Neuron (in vitro differentiated cells): Measurements from ENCODE around the gene PIK3CA.

Experiments used
- H2AFZ ChIP-seq: one replicate; pipeline ENCODE4 v1.6.1; 2013; ENCODE audit warnings: low read depth, mild to moderate bottlenecking, inconsistent platforms, low read length, moderate library complexity
- H3K27me3 ChIP-seq: one replicate; pipeline ENCODE4 v1.6.1; 2013; ENCODE audit warnings: low read length; ENCODE audit not compliant: insufficient read depth
- H3K36me3 ChIP-seq: one replicate; pipeline ENCODE4 v1.6.1; 2013; ENCODE audit warnings: low read length; ENCODE audit not compliant: insufficient read depth
- H3K4me1 ChIP-seq: one replicate; pipeline ENCODE4 v1.6.1; 2013; ENCODE audit warnings: low read length; ENCODE audit not compliant: insufficient read depth
- H3K4me3 ChIP-seq: 2 replicates; pipeline ENCODE4 v1.5.1; 2013; ENCODE audit warnings: mild to moderate bottlenecking, low read length, moderate library complexity
- H3K9me3 ChIP-seq: one replicate; pipeline ENCODE4 v1.6.1; 2013; ENCODE audit warnings: low read length

Gene PIK3CA

DNA sequence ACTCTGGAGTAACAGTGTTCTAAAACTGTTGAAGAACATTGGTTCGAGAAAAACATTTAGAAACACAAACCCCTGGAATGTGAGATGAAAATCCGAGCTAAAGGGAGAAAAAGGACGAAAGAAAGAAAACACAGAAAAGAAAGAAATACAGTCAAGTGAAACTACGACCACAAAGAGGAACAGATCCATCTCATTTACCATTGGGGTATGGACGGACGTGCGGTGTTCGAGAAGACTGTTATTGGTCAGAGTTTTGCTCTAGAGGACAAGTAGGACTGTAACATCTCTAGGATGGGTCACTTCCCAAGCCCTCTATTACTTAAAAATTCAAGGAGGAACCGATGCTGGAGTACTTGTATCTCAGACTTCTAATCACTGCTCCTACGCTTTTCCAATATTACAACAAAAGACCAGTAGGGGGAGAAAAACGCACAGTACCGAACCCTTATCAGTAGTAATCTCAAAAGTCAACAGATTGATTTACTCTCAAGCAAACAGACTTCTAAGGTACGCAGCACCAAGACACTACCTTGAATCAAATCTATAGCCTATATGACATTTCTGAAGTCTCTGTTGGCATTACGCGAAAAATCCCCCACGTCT is 1.1 kb upstream of the PIK3CA start:
- Histone ChIP-seq H3K4me3 (peak overlapping the region; percentile 89), H3K27me3 (no peaks in the 10 kb centered on the region), H2AFZ (peak overlapping the region; percentile 92), H3K36me3 (no peaks in the 10 kb centered on the region), H3K4me1 (peaks cover 18% of the 10 kb centered on the region), H3K9me3 (no peaks in the 10 kb centered on the region)

DNA sequence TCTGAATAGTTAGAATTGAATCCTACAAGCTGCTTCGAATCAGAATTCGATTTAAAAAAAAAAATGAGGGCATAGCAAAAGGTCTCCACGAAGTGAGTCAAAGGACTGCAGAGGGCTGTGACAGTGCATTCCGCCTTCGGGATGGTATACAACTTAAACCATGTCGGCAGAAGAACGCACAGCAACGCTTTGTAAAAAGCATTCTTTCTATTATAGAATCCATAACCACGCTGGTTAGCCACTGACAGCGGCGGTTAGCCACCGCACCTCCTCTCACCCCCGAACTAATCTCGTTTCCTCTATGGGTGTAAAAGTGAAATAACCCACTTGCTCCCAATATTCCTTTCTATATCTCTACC is 664 bp upstream of the PIK3CA start:
- Histone ChIP-seq H3K9me3 (no peaks in the 10 kb centered on the region), H3K36me3 (no peaks in the 10 kb centered on the region), H2AFZ (peak overlapping the region; percentile 92), H3K4me1 (peaks cover 18% of the 10 kb centered on the region), H3K27me3 (no peaks in the 10 kb centered on the region), H3K4me3 (peak overlapping the region; percentile 89)

DNA sequence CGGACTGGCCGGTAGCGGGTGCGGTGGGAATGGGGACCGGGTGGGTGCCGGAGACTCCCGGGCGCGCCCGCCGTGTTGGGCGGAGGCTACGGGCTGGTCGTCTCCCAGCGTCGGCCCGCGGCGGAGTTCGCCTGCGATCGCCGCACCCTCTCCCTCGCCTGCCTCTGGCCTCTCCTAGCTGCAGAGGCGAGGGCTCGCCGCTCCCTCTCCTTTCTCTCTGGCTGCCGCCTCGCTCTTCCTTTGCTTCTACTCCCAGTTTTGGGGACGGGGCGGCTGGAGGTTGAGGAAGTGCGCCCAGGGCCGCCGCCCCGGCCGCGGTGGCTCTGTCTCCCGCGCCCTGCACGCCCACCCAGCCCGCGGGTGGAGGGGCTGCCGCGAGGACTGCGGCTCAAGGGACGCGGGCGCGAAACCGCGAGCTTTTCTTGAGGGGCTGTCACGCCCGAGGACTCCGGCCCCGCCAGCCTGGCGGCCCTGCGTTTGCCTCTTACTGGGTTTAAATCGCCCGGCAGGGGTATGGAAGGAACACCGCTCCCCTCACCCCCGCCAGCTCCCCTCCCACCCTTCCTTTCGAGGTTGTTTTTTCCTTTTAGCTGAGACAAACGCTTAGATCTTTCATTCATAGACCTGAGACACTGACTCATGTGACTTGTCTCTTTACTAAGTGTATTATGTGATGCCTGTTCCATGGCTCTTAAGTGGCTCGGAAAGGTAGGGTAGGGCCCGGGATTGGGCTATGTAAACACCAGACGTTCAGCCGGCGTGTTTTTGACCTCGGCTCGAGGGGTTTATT is 654 bp downstream of the PIK3CA start:
- peak overlapping the region; percentile 89 for H3K4me3 ChIP-seq
- no peaks in the 10 kb centered on the region for H3K36me3 ChIP-seq
- H3K9me3 ChIP-seq = no peaks in the 10 kb centered on the region
- peak overlapping the region; percentile 84 for H2AFZ ChIP-seq
- peaks cover 18% of the 10 kb centered on the region for H3K4me1 ChIP-seq
- no peaks in the 10 kb centered on the region for H3K27me3 ChIP-seq

DNA sequence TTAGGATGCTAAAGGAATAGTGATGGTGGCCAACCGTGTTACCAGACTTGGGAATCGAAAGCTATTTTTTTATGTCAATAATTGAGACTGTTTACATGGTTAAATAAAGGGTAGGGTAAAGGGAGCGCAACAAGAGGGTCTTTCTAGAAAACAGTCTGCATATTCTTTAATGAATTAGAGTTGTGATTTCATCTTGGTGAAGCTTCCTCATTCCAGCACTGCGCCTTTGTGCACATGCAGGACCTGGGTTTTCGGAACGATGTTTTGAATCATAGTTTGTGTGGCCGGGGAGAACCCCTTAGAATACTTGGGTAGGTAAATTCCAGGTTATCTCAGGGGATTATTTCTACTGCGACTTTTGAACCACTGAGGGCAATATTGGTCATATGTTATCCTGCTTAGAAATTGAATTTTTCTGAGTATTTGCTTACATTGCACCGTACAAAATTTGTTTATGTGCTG is 1.3 kb downstream of the PIK3CA start:
- H3K36me3 ChIP-seq = no peaks in the 10 kb centered on the region
- H3K4me1 ChIP-seq = peaks cover 18% of the 10 kb centered on the region
- peak overlapping the region; percentile 89 for H3K4me3 ChIP-seq
- no peaks in the 10 kb centered on the region for H3K9me3 ChIP-seq
- H3K27me3 ChIP-seq = no peaks in the 10 kb centered on the region
- H2AFZ ChIP-seq = peak overlapping the region; percentile 84

DNA sequence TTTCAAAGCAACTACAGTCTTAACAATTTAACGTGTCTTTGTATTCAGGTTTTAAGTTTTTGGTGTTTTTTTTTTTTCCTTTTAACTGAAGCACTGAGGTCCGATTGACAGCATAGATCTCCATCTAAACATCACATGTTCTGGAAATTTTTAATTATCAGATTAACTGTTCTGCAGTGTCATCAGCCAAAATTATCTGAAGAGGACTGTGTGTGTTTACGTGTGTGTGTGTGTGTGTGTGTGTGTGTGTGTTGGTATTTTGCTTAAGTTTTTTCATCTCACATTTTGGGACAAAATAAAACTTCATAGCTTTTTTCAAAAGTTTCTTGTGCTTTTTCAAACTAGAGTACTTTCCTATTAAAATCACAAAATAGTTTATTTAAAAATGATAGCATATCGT is 1.8 kb downstream of the PIK3CA start:
- Histone ChIP-seq H3K36me3 (no peaks in the 10 kb centered on the region), H2AFZ (no peak overlapping the region), H3K27me3 (no peaks in the 10 kb centered on the region), H3K9me3 (no peaks in the 10 kb centered on the region), H3K4me3 (peak overlapping the region; percentile 89), H3K4me1 (peaks cover 18% of the 10 kb centered on the region)

DNA sequence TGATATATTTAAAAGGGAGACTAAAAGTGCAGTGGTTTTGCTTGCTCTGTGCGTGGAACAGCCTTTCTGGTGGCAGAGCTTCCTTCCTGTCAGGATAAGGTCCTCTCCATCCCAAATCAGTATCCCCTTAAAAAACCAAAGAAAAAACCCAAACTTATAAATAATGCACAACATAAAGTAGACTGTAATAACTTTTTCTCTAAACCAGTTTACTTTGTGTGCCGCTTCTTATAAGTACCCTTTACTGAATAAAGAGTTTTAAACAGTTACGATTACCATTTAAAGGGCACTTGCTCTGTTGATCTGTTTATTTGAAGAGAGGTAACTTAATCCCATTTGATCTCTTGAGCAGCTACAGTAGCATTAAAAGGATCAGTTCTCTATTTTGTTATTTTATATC is 2.5 kb downstream of the PIK3CA start:
- Histone ChIP-seq H3K27me3 (no peaks in the 10 kb centered on the region), H3K4me1 (peaks cover 18% of the 10 kb centered on the region), H2AFZ (no peak overlapping the region), H3K36me3 (no peaks in the 10 kb centered on the region), H3K9me3 (no peaks in the 10 kb centered on the region), H3K4me3 (no peak overlapping the region)

DNA sequence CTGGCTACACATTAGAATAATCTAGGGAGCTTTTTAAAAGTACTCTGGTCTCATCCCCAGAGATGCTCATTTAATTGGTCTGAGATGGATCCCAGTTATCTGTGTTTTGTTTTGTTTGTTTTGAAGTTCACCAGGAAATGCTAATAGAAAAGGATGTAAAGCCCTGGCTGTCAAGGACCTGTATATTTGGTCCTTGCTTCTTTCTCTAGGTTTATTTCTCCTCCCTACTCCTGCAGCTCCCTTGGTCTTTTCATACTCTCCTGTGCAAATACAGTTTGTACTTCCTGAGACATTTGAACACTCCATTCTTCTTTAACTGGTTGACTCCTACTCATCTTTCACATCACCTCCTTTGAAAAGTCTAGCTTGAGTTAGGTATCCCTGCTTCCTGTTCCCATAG is 3.3 kb downstream of the PIK3CA start:
- Histone ChIP-seq H3K4me3 (no peak overlapping the region), H2AFZ (no peak overlapping the region)

DNA sequence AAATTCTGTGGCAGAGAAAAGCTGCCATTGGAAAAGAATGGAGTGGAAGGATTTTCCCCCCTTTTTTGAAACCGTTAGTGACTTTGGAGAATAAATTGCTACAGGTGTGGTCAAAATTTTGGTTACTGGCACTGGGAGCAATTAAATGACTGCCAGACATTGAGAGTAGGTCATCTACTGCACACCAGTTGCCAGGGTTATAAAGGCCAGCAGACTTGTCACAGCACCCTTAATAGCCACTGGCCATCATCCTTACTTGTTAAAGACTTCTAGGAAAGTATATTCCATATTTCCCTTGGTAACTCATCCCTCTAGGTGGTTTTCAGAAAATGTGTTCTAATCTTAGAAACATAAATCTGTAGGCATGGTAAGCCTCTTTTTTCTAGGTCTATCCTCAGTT is 8.0 kb downstream of the PIK3CA start:
- no peak overlapping the region for H2AFZ ChIP-seq
- no peaks in the 10 kb centered on the region for H3K27me3 ChIP-seq
- H3K4me1 ChIP-seq = no peaks in the 10 kb centered on the region
- H3K4me3 ChIP-seq = no peak overlapping the region
- no peaks in the 10 kb centered on the region for H3K9me3 ChIP-seq
- no peaks in the 10 kb centered on the region for H3K36me3 ChIP-seq

More for the DNA sequence above, 3.3 kb downstream of the PIK3CA start:
- H3K36me3 ChIP-seq = no peaks in the 10 kb centered on the region
- H3K4me1 ChIP-seq = peaks cover 18% of the 10 kb centered on the region
- no peaks in the 10 kb centered on the region for H3K9me3 ChIP-seq
- H3K27me3 ChIP-seq = no peaks in the 10 kb centered on the region

DNA sequence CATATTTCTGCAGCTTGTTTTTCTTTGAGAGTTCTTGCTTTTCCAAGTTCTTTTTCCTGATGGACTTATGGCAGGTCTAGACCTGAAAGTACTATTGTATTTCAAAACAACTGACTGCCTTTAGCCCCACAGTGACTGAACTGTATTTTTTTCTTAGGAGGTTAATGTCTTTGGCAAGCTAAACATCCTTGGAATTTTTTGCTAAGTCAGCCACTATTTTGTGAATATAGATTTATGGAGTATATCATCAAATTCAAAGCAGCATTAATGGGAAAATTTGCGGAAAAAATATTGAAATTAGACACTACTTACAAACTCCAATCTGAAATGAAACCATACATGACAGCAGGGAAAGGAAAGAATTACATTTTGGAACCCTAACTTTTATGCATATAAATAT is 8.6 kb downstream of the PIK3CA start:
- Histone ChIP-seq H3K4me1 (no peaks in the 10 kb centered on the region), H3K27me3 (no peaks in the 10 kb centered on the region), H2AFZ (no peak overlapping the region), H3K9me3 (no peaks in the 10 kb centered on the region), H3K36me3 (no peaks in the 10 kb centered on the region), H3K4me3 (no peak overlapping the region)

DNA sequence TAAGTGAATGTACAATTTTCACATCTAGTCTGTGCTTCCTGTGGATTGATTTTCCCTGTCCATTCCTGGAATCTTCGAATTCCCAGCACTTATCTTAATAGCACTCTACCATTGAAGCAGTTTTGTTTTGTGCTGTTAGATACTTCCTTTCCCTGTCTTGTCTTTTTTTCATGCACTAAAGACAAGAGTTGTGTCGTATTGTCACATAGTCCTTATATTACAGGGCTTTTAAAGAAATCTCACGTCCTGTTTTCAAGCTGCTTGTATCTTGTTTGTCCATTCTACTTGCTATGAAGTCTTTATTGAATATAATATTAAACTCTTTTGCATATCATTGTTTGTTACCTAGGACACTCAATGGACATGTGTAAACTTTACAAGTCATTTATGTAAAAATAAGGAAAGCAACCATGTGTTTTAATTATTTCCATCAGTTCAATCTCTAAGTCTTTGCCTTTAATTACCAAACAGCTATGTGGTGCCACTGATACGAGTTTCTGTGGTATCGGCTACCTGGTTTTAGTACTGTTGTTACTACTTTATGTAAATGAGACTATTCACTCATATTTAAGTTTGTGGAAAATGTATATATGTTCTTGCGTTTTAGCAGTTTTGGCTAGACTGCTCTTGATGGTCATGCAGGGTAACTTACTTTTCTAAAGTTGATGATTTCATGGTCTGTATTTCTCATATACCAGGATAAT is 10.3 kb downstream of the PIK3CA start:
- Histone ChIP-seq H2AFZ (no peak overlapping the region), H3K27me3 (no peaks in the 10 kb centered on the region), H3K4me1 (no peaks in the 10 kb centered on the region), H3K9me3 (no peaks in the 10 kb centered on the region), H3K36me3 (no peaks in the 10 kb centered on the region), H3K4me3 (no peak overlapping the region)

DNA sequence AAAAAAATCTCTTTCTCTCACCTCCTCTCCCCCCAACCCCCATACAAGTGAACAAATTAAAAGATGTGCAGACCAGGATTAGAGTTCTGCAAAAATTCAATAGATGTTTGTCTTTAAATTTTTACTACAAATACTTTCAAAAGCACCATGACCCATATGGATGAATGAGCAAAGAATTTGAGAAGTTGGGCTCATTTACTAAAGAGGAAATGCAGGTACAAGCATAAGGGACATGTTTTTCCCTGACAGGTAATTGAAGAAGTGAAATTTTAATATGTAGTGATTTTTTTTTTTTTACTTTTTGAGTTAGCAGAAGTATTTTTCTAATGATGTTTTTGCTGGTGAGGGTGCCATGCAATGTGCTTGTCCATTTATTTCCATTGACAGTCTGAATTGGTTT is 15.3 kb downstream of the PIK3CA start:
- Histone ChIP-seq H3K4me3 (no peak overlapping the region), H3K4me1 (no peaks in the 10 kb centered on the region), H3K36me3 (no peaks in the 10 kb centered on the region), H3K9me3 (no peaks in the 10 kb centered on the region), H2AFZ (no peak overlapping the region), H3K27me3 (no peaks in the 10 kb centered on the region)

DNA sequence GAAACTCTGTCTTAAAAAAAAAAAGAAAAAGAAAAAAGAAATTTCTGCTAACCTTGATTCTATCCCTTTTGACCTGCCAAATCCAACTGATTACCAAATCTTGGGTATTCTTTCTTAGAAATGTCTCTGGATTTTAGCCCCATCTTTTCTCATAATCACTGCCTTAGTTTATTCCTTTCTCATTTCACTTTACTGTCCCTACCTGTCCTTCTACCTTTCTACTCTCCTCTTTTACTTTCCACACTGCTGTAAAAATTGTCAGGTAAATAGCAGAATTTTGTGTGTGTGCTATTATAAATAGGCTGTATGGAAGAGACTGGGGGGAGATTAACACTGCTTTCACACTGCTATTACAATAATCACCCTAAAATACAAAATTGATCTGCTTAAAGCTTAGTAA is 16.7 kb downstream of the PIK3CA start:
- Histone ChIP-seq H2AFZ (no peak overlapping the region), H3K4me1 (no peaks in the 10 kb centered on the region), H3K27me3 (no peaks in the 10 kb centered on the region), H3K4me3 (no peak overlapping the region), H3K36me3 (no peaks in the 10 kb centered on the region), H3K9me3 (no peaks in the 10 kb centered on the region)

DNA sequence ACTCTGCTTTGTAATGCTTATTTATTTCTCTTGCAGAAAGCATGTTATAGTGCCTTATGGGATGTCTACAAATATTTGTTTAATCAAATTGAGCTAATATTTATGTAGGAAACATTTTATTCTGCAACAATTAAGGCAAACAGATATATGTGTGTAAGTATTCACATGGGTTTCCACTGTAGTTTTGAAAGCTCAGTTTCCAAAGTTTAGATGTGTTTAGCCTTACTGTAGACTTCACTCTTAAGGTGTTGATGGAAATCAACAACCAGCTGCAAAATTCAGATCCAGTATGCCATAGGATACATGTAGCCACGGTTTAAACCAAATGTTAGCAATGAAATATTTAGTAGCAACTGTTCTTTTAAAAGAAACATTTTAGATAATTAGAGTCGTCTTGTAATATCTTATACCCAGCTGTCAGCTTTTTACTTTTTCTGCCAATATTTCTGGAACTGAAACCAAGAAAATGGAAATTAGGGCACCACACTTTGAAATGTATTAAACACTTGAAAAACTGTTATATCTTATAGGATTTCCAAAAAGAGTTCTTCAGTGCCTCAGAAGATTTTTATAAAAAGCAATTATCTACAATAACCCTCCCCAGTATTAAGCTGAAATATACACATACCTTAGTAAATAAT is 18.5 kb downstream of the PIK3CA start:
- H3K4me1 ChIP-seq = no peaks in the 10 kb centered on the region
- no peaks in the 10 kb centered on the region for H3K27me3 ChIP-seq
- H3K36me3 ChIP-seq = no peaks in the 10 kb centered on the region
- no peaks in the 10 kb centered on the region for H3K9me3 ChIP-seq
- no peak overlapping the region for H3K4me3 ChIP-seq
- no peak overlapping the region for H2AFZ ChIP-seq
